Breast epithelium (tissue), 3 donors: ENCODE results near the gene CCDC149.

Source experiments
- CTCF ChIP-seq, 3 donors: fragments of 450-650 bp; IDR thresholded peaks; one replicate each; pipeline ENCODE4 v1.5.1; 2016 to 2017; ENCODE audit warnings: antibody characterized with exemption in 3 of 3, mild to moderate bottlenecking in 3 of 3, moderate library complexity in 3 of 3
- POLR2A ChIP-seq: fragments of 450-650 bp; IDR thresholded peaks from one replicate; pipeline ENCODE4 v1.6.1; 2016; ENCODE audit warnings: antibody characterized with exemption, mild to moderate bottlenecking, moderate library complexity
- POLR2AphosphoS5 ChIP-seq, 3 donors: sonication (generic); formaldehyde crosslinking; IDR thresholded peaks; one replicate each; pipeline ENCODE4 v1.6.1; 2017; ENCODE audit warnings: antibody characterized with exemption in 3 of 3

GRCh38 chr4:24888475-24889344 is 24.1 kb downstream of the CCDC149 start:
- TF ChIP-seq POLR2AphosphoS5 (IDR thresholded peaks at IDR 0.05) (no peak), CTCF (IDR thresholded peaks at IDR 0.05) (no peak), POLR2A (no peak)
